ENCODE results near the gene BASP1. TPM values are rescaled to one million over a fixed set of nuclear protein-coding genes. Genes with fewer than 3 reads are reported as not detected.
"Not testable (repeated sequence)": the region's sequence is repeated elsewhere in the genome, so short reads cannot be mapped to it uniquely, and the experiment has no call there.

The BASP1 gene
- total RNA-seq, 2 experiments from 2014 or later, result 0.70 to 0.93 TPM

DNA sequence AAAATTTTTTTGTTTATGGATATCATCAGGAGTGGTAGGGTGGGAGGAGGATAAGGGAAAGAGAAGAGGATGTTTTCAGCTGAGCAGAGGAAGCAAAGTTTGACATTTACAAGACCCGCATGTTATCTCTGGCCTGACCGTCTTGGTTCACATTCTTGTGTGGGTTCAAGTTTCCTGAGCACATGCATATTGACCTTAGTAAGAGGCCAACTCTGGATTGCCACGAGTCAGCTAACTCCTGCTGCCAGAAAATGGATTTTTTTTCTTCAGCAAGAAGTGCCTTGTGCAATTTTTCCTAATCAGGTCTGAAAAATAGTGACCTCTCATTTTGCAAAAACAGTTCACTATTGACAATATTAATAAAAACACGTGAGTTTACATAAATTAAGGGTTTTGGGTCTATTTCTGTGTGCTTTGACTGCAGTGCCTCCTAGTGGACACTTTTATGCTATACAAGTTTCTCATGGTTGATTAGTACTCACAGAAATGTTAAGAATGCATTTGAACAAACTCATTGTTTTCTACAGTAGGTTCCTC lies 27.1 kb upstream of the BASP1 start:
- H3K9me3 ChIP-seq (ENCODE audit: control insufficient read depth in 1 of 2, insufficient read depth in 1 of 2, low read length in 2 of 2), result peaks cover 0 to 4% of the 10 kb centered on the region in 2 experiments
- no peak overlapping the region for H3K4me3 ChIP-seq (ENCODE audit: low read length)
- ChIA-PET POLR2A (no interaction called here), CTCF (no interaction called here)
- peak in 3 of 14 experiments; percentile 10 to 46 (median 33) for DNase-seq
- H3K4me1 ChIP-seq (ENCODE audit: insufficient read depth, low read length), result no peaks in the 10 kb centered on the region
- no peaks in the 10 kb centered on the region for H3K36me3 Mint-ChIP-seq (ENCODE audit: low read depth)
- H3K27ac ChIP-seq (ENCODE audit: low read depth in 1 of 2, low read length in 2 of 2), result no peak overlapping the region
- no peak for ATAC-seq (ENCODE audit: poor library complexity)
- no peaks in the 10 kb centered on the region for H3K27me3 ChIP-seq (ENCODE audit: control insufficient read depth in 1 of 2, insufficient read depth in 2 of 2, low read length in 2 of 2)
- H3K27ac Mint-ChIP-seq, result no peak overlapping the region
- H3K27me3 Mint-ChIP-seq, result peaks cover 24% of the 10 kb centered on the region
- no peak overlapping the region for H3K4me3 Mint-ChIP-seq
- TF ChIP-seq, protein P1, sequence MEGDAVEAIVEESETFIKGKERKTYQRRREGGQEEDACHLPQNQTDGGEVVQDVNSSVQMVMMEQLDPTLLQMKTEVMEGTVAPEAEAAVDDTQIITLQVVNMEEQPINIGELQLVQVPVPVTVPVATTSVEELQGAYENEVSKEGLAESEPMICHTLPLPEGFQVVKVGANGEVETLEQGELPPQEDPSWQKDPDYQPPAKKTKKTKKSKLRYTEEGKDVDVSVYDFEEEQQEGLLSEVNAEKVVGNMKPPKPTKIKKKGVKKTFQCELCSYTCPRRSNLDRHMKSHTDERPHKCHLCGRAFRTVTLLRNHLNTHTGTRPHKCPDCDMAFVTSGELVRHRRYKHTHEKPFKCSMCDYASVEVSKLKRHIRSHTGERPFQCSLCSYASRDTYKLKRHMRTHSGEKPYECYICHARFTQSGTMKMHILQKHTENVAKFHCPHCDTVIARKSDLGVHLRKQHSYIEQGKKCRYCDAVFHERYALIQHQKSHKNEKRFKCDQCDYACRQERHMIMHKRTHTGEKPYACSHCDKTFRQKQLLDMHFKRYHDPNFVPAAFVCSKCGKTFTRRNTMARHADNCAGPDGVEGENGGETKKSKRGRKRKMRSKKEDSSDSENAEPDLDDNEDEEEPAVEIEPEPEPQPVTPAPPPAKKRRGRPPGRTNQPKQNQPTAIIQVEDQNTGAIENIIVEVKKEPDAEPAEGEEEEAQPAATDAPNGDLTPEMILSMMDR (IDR thresholded peaks at IDR 0.05), result peak; percentile 39
- no peaks in the 10 kb centered on the region for H3K9me3 Mint-ChIP-seq
- H3K4me1 Mint-ChIP-seq (ENCODE audit: low read depth), result no peaks in the 10 kb centered on the region
- intact Hi-C loops (cut with DNase I, micrococcal nuclease), result loop anchor here (2.0 to 10.0 kb wide), 2 partner anchors 696 to 702 kb away; no protein-coding TSS in a partner anchor
- H3K36me3 ChIP-seq (ENCODE audit: insufficient read depth, low read length), result no peaks in the 10 kb centered on the region

GRCh38 chr5:17190799-17191391 lies 26.5 kb upstream of the BASP1 start:
- no peaks in the 10 kb centered on the region for H3K36me3 Mint-ChIP-seq (ENCODE audit: low read depth)
- no peak for ATAC-seq (ENCODE audit: poor library complexity)
- CTCF ChIA-PET, result no interaction called here

GRCh38 chr5:17191574-17191973 lies 25.9 kb upstream of the BASP1 start:
- H3K27ac Mint-ChIP-seq, CTCF ChIA-PET: not testable (repeated sequence)
- intact Hi-C loops (cut with DNase I, micrococcal nuclease), result loop anchor here (2.0 to 10.0 kb wide), 2 partner anchors 697 to 703 kb away; no protein-coding TSS in a partner anchor

More at GRCh38 chr5:17190799-17191391, 26.5 kb upstream of the BASP1 start:
- Mint-ChIP-seq H3K9me3 (no peaks in the 10 kb centered on the region), H3K4me1 (ENCODE audit: low read depth) (no peaks in the 10 kb centered on the region), H3K27ac (no peak overlapping the region), H3K4me3 (no peak overlapping the region), H3K27me3 (peaks cover 24% of the 10 kb centered on the region)
- Histone ChIP-seq H3K4me1 (ENCODE audit: insufficient read depth, low read length) (no peaks in the 10 kb centered on the region), H3K27ac (ENCODE audit: low read depth in 1 of 2, low read length in 2 of 2) (no peak overlapping the region), H3K4me3 (ENCODE audit: low read length) (no peak overlapping the region), H3K27me3 (ENCODE audit: control insufficient read depth in 1 of 2, insufficient read depth in 2 of 2, low read length in 2 of 2) (no peaks in the 10 kb centered on the region), H3K36me3 (ENCODE audit: insufficient read depth, low read length) (no peaks in the 10 kb centered on the region), H3K9me3 (ENCODE audit: control insufficient read depth in 1 of 2, insufficient read depth in 1 of 2, low read length in 2 of 2) (peaks cover 0 to 4% of the 10 kb centered on the region in 2 experiments)
- TF ChIP-seq, protein P1 (IDR thresholded peaks at IDR 0.05), result no peak
- POLR2A ChIA-PET, result no interaction called here
- intact Hi-C loops (cut with DNase I, micrococcal nuclease), result loop anchor here (2.0 to 10.0 kb wide), 2 partner anchors 696 to 702 kb away; no protein-coding TSS in a partner anchor
- DNase-seq, result no peak

More at GRCh38 chr5:17191574-17191973, 25.9 kb upstream of the BASP1 start:
- H3K4me3 ChIP-seq (ENCODE audit: low read length); H3K4me1 Mint-ChIP-seq (ENCODE audit: low read depth); H3K4me1 ChIP-seq (ENCODE audit: insufficient read depth, low read length); H3K9me3 Mint-ChIP-seq; H3K27me3 ChIP-seq (ENCODE audit: control insufficient read depth in 1 of 2, insufficient read depth in 2 of 2, low read length in 2 of 2); H3K36me3 Mint-ChIP-seq (ENCODE audit: low read depth); DNase-seq; H3K36me3 ChIP-seq (ENCODE audit: insufficient read depth, low read length); ATAC-seq (ENCODE audit: poor library complexity); POLR2A ChIA-PET; H3K9me3 ChIP-seq (ENCODE audit: control insufficient read depth in 1 of 2, insufficient read depth in 1 of 2, low read length in 2 of 2); H3K4me3 Mint-ChIP-seq; H3K27ac ChIP-seq (ENCODE audit: low read depth in 1 of 2, low read length in 2 of 2): not testable (repeated sequence)
- peaks cover 29% of the 10 kb centered on the region for H3K27me3 Mint-ChIP-seq

Measured in CD4-positive, alpha-beta T cell (primary cell).